ENCODE data around the gene MT3. TPM values are rescaled to one million over a fixed set of nuclear protein-coding genes. Genes with fewer than 3 reads are reported as not detected.

MT3 gene
- total RNA-seq, 1 donor from 2014 or later = not detected

DNA sequence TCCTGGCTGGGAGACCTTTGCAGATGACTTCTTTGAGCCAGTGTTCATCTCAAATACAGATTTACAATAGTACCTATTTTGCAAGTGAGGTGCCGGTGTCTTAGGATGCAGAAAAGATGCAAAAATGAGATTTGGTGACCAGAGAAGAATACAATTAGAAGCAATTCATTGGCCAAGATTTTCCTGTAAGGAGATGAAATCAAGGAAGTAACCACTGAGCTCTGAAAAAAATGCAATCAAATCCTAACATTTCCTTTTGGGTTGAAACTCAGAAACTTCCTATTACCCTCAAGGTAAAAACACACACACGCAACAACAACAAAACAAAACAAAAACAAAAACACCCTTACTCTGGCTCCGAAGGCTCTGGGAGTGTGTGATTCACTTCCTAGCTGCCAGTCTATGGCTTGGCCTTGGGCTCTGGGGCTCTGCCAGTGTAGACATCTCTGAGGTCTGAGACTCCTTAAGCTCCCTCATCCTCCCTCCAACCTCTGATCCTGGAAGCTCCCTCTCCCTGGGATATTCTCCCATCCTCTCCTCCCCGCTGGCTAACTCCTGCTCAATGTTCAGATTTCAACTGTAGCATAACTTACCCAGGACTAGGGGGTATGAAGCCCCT, 41.3 kb upstream of the MT3 start:
- Histone ChIP-seq H3K27me3 (no peaks in the 10 kb centered on the region), H3K36me3 (no peaks in the 10 kb centered on the region)
- TF ChIP-seq, protein P1, sequence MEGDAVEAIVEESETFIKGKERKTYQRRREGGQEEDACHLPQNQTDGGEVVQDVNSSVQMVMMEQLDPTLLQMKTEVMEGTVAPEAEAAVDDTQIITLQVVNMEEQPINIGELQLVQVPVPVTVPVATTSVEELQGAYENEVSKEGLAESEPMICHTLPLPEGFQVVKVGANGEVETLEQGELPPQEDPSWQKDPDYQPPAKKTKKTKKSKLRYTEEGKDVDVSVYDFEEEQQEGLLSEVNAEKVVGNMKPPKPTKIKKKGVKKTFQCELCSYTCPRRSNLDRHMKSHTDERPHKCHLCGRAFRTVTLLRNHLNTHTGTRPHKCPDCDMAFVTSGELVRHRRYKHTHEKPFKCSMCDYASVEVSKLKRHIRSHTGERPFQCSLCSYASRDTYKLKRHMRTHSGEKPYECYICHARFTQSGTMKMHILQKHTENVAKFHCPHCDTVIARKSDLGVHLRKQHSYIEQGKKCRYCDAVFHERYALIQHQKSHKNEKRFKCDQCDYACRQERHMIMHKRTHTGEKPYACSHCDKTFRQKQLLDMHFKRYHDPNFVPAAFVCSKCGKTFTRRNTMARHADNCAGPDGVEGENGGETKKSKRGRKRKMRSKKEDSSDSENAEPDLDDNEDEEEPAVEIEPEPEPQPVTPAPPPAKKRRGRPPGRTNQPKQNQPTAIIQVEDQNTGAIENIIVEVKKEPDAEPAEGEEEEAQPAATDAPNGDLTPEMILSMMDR (IDR thresholded peaks at IDR 0.05) = no peak

DNA sequence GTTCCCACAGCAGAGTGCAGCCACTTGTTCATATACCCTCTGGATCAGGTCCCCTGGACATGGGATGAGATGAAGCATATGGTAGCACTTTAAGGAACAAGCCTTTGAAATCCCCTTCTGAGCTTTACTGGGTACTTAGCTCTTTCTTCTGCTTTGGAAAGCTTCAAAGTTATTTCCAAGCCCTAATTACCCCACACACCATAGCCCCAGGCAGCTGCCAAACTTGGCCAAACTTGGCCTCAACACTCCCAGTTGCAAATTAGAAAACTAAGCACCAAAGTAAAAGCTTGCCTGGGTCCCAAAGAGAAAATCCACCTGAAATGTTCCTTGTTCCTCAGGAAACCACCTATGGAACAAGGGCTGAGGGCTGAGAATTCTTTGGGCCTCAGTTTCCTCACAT, 40.2 kb upstream of the MT3 start:
- TF ChIP-seq, protein P1 (IDR thresholded peaks at IDR 0.05) = no peak
- Histone ChIP-seq H3K27me3 (no peaks in the 10 kb centered on the region), H3K36me3 (no peaks in the 10 kb centered on the region), H3K9me3 (no peaks in the 10 kb centered on the region), H3K4me3 (no peak overlapping the region), H3K4me1 (peaks cover 6% of the 10 kb centered on the region), H3K27ac (no peak overlapping the region)
- intact Hi-C loops (cut with DNase I) = no loop called here
- DNase-seq = no peak
- ATAC-seq = no peak

More for the DNA sequence above, 41.3 kb upstream of the MT3 start:
- no peak overlapping the region for H3K27ac ChIP-seq
- H3K4me3 ChIP-seq = no peak overlapping the region
- ATAC-seq (no peak), DNase-seq (no peak)
- H3K9me3 ChIP-seq = no peaks in the 10 kb centered on the region
- peaks cover 6% of the 10 kb centered on the region for H3K4me1 ChIP-seq
- intact Hi-C loops (cut with DNase I) = no loop called here

DNA sequence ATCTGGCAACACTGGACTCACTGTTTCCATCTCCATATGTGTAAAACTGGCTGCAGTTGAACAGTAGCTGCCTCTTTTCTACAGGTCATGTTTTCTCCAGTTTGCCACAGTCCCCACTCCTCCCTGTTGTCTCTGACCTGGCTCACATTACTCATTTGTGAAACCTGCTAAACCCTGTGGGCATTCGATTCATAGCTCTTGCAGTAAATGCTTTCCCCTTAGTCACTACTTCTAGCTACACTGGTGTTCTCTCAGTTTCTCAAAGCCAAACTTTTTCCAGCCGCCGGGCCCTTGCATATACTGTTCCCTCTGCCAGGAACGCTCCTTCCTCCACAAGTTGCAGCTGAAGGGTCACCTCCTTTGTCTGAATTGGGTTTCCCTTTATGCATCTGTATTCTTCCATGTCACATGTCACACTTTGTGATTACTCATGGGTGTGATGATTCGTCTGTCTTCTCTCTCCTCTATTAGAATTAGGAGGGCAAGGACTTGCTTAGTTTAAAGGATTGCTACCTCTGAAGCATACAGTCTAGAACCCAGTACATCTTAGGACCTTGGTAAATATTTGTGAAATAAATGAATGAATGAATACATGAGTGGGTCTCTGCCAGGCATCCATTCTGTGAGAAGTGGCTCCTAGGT, 39.5 kb upstream of the MT3 start:
- no peaks in the 10 kb centered on the region for H3K36me3 ChIP-seq
- no peak for ATAC-seq
- intact Hi-C loops (cut with DNase I) = no loop called here

DNA sequence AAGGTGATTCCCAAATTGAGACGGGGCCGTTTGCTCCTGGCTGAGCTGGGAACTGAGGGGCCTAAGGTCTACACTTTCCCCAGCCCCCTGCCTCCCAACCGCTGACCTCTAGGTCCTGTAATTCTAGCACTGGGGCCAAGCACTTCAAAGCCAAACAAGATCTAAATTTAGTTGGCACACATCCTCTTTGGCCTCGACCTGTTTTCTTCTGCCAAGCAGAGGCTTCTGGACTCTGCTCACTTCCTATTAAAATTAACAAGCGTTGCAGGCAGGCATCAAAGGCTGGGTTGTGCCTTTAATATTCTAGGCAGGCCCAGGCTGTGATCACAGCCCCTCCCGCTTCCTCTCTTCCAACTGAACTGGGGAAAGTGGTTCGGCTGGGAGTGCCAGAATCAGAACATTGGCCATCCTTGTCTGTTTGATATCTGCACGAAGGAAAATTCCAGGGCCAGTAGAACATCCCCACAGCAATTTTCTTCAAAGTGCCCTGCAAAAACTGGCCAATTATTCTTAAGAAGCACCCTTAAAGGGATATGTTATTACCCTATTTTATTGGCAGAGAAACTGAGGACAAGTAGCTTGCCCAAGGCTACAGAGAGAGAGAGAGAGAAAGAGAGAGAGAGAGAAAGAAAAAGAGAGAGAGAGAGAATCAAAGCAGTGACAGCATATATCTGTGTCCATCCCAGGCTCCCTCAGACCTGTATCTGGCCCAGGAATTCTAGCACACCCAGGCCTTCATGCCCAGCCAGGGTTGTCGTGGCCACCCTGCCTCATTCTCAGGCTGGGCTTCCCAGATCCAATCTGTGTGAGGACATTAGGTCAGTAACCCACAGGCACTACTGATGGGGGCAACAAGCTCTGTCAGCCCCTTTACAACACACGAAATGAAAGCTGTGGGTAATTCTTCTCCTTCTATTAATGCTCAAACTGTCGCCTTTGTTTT, 37.3 kb upstream of the MT3 start:
- Histone ChIP-seq H3K36me3 (no peaks in the 10 kb centered on the region), H3K27ac (no peak overlapping the region), H3K9me3 (no peaks in the 10 kb centered on the region), H3K4me1 (peaks cover 6% of the 10 kb centered on the region), H3K27me3 (peaks cover 5% of the 10 kb centered on the region), H3K4me3 (no peak overlapping the region)
- DNase-seq = no peak
- intact Hi-C loops (cut with DNase I) = no loop called here
- TF ChIP-seq, protein P1 (IDR thresholded peaks at IDR 0.05) = no peak
- peak; percentile 24 for ATAC-seq

More for the DNA sequence above, 39.5 kb upstream of the MT3 start:
- Histone ChIP-seq H3K27ac (no peak overlapping the region), H3K4me1 (peaks cover 6% of the 10 kb centered on the region), H3K9me3 (no peaks in the 10 kb centered on the region), H3K4me3 (no peak overlapping the region), H3K27me3 (no peaks in the 10 kb centered on the region)
- TF ChIP-seq, protein P1 (IDR thresholded peaks at IDR 0.05) = no peak
- DNase-seq = no peak

DNA sequence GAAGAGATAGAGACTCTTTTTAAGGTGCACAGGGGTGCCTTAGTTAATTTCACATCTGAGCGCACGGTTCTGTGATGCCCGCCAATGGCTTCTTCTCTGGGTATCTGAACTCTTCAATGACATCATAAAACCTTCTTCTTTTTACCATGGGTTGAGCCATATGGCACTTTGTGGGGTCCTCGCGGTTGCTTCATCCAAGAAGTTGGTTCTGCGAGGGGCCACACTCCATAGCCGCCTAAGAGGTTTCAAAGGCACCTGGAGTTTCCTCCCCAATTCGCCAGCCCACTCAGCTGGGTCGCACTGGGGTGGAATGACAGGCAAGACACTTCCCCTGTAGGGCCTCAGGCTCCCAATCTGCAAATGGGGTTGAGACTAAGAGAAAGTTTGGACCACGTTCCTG, 34.9 kb upstream of the MT3 start:
- intact Hi-C loops (cut with DNase I) = no loop called here
- H3K27ac ChIP-seq = no peak overlapping the region
- no peaks in the 10 kb centered on the region for H3K9me3 ChIP-seq
- H3K36me3 ChIP-seq = no peaks in the 10 kb centered on the region
- H3K4me3 ChIP-seq = no peak overlapping the region
- TF ChIP-seq, protein P1 (IDR thresholded peaks at IDR 0.05) = no peak
- peaks cover 6% of the 10 kb centered on the region for H3K4me1 ChIP-seq
- DNase-seq (peak; percentile 55), ATAC-seq (no peak)
- peaks cover 5% of the 10 kb centered on the region for H3K27me3 ChIP-seq

All from upper lobe of right lung (tissue), 1 donor.